PC-3 (cell line): ENCODE data around the gene BDH1.

Experiments
- CTCF ChIP-seq: fragments of 300-600 bp; sonication (generic); conservative IDR thresholded peaks from 2 replicates; pipeline ENCODE4 v1.5.1; 2017; ENCODE audit warnings: antibody characterized with exemption, low read depth, mild to moderate bottlenecking, low read length
- EZH2 ChIP-seq: fragments of 300-600 bp; sonication (generic); IDR thresholded peaks from one replicate; pipeline ENCODE4 v1.6.1; 2017; ENCODE audit warnings: antibody characterized with exemption, mild to moderate bottlenecking, low read length; ENCODE audit not compliant: unreplicated experiment

DNA sequence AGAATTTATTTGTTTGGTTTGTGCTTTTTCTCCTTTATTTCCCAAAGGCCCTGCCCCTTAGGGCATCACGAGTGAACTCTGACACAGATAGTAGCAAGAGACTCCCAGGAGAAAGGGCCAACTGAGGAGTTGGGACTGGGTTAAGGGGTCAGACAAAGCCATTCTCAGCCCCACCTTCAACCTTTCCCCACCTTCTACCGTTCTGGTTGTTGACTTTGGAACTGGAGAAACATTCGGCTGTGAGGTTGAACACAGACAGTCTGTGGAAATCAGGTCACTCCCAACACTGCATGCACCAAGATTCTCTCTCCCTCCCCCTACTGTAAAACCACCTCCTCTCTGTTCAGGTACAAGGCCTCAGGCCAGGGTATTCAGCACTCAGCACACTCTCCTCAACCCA lies 3.9 kb upstream of the BDH1 start:
- TF ChIP-seq CTCF (no peak), EZH2 (no peak)
